ENCODE results near the gene ZNF266. TPM values are rescaled to one million over a fixed set of nuclear protein-coding genes. Genes with fewer than 3 reads are reported as not detected.

ZNF266 gene
- total RNA-seq, 2 donors from 2014 or later, result 19.7 to 24.6 TPM

GRCh38 chr19:9467161-9467560, 31.8 kb upstream of the ZNF266 start:
- peaks cover 96% of the 10 kb centered on the region for H3K9me3 Mint-ChIP-seq
- 84 to 87% methylated on average over 5 to 7 of the region's 7 CpGs for whole genome bisulfite sequencing, 2 experiments (ENCODE audit: insufficient coverage in 1 of 2, insufficient read length in 1 of 2)
- no peak overlapping the region for H3K4me3 Mint-ChIP-seq
- Histone ChIP-seq H3K9ac (ENCODE audit: extremely low read depth, low read length, poor library complexity, severe bottlenecking) (no peak overlapping the region), H3K36me3 (ENCODE audit: control insufficient read depth, insufficient read depth, low read length) (no peaks in the 10 kb centered on the region), H3K9me3 (ENCODE audit: control insufficient read depth, low read length) (peaks cover 88% of the 10 kb centered on the region), H3K4me1 (ENCODE audit: control insufficient read depth, insufficient read depth, low read length) (no peaks in the 10 kb centered on the region), H3K27me3 (ENCODE audit: control insufficient read depth, insufficient read depth, low read length, poor library complexity, severe bottlenecking) (no peaks in the 10 kb centered on the region), H3K27ac (ENCODE audit: low read depth, low read length) (no peak overlapping the region), H3K4me3 (ENCODE audit: low read length) (no peak overlapping the region)
- no peak for TF ChIP-seq CTCF (conservative IDR thresholded peaks at IDR 0.05)
- H3K36me3 Mint-ChIP-seq (ENCODE audit: low read depth), result peaks cover 1% of the 10 kb centered on the region
- no peak for DNase-seq
- H3K27ac Mint-ChIP-seq, result no peak overlapping the region
- no peaks in the 10 kb centered on the region for H3K4me1 Mint-ChIP-seq
- H3K27me3 Mint-ChIP-seq (ENCODE audit: insufficient read depth), result no peaks in the 10 kb centered on the region

- H3K27ac ChIP-seq (ENCODE audit: low read depth, low read length), result no peak overlapping the region
- Mint-ChIP-seq H3K27ac (no peak overlapping the region), H3K4me3 (no peak overlapping the region), H3K9me3 (peaks cover 97% of the 10 kb centered on the region), H3K36me3 (ENCODE audit: low read depth) (peaks cover 16% of the 10 kb centered on the region), H3K4me1 (no peaks in the 10 kb centered on the region), H3K27me3 (ENCODE audit: insufficient read depth) (no peaks in the 10 kb centered on the region)
- no peaks in the 10 kb centered on the region for H3K27me3 ChIP-seq (ENCODE audit: control insufficient read depth, insufficient read depth, low read length, poor library complexity, severe bottlenecking)
- TF ChIP-seq CTCF (conservative IDR thresholded peaks at IDR 0.05), result no peak
- DNase-seq, result no peak
- 75 to 84% methylated on average over 2 to 4 of the region's 4 CpGs for WGBS, 2 experiments (ENCODE audit: insufficient coverage in 1 of 2, insufficient read length in 1 of 2)
- H3K4me3 ChIP-seq (ENCODE audit: low read length), result no peak overlapping the region
- peaks cover 87% of the 10 kb centered on the region for H3K9me3 ChIP-seq (ENCODE audit: control insufficient read depth, low read length)
- H3K4me1 ChIP-seq (ENCODE audit: control insufficient read depth, insufficient read depth, low read length), result no peaks in the 10 kb centered on the region
- no peaks in the 10 kb centered on the region for H3K36me3 ChIP-seq (ENCODE audit: control insufficient read depth, insufficient read depth, low read length)
- no peak overlapping the region for H3K9ac ChIP-seq (ENCODE audit: extremely low read depth, low read length, poor library complexity, severe bottlenecking)
Observed at GRCh38 chr19:9461938-9462337, 26.6 kb upstream of the ZNF266 start.

GRCh38 chr19:9456018-9456689, 20.8 kb upstream of the ZNF266 start:
- no peaks in the 10 kb centered on the region for H3K36me3 ChIP-seq (ENCODE audit: control insufficient read depth, insufficient read depth, low read length)
- peaks cover 10% of the 10 kb centered on the region for H3K36me3 Mint-ChIP-seq (ENCODE audit: low read depth)
- H3K4me1 ChIP-seq (ENCODE audit: control insufficient read depth, insufficient read depth, low read length), result no peaks in the 10 kb centered on the region
- no peaks in the 10 kb centered on the region for H3K27me3 ChIP-seq (ENCODE audit: control insufficient read depth, insufficient read depth, low read length, poor library complexity, severe bottlenecking)
- peaks cover 99% of the 10 kb centered on the region for H3K9me3 Mint-ChIP-seq
- H3K4me3 ChIP-seq (ENCODE audit: low read length), result no peak overlapping the region
- H3K9ac ChIP-seq (ENCODE audit: extremely low read depth, low read length, poor library complexity, severe bottlenecking), result no peak overlapping the region
- no peak for TF ChIP-seq CTCF (conservative IDR thresholded peaks at IDR 0.05)
- WGBS, 2 experiments (ENCODE audit: insufficient coverage in 1 of 2, insufficient read length in 1 of 2), result 68% methylated on average over 11 to 12 of the region's 13 CpGs
- DNase-seq, result no peak
- H3K4me1 Mint-ChIP-seq, result no peaks in the 10 kb centered on the region
- no peak overlapping the region for H3K27ac ChIP-seq (ENCODE audit: low read depth, low read length)
- no peak overlapping the region for H3K27ac Mint-ChIP-seq
- no peaks in the 10 kb centered on the region for H3K27me3 Mint-ChIP-seq (ENCODE audit: insufficient read depth)
- H3K9me3 ChIP-seq (ENCODE audit: control insufficient read depth, low read length), result peaks cover 95% of the 10 kb centered on the region
- H3K4me3 Mint-ChIP-seq, result no peak overlapping the region
